Fibroblast of skin of left quadriceps (primary cell): ENCODE measurements around the gene GDAP2.
"Not testable (repeated sequence)": the region's sequence is repeated elsewhere in the genome, so short reads cannot be mapped to it uniquely, and the experiment has no call there.

Experiments
- DNase-seq, 2 experiments: peaks; one replicate each; pipeline ENCODE4 v3.0.0-alpha.2; 2013; ENCODE audit warnings: low read depth in 2 of 2

The GDAP2 gene

GRCh38 chr1:117899801-117900200 lies 29.6 kb downstream of the GDAP2 start:
- DNase-seq: no peak

- DNase-seq: no peak
Measured at GRCh38 chr1:117897551-117897950, 31.9 kb downstream of the GDAP2 start.

DNA sequence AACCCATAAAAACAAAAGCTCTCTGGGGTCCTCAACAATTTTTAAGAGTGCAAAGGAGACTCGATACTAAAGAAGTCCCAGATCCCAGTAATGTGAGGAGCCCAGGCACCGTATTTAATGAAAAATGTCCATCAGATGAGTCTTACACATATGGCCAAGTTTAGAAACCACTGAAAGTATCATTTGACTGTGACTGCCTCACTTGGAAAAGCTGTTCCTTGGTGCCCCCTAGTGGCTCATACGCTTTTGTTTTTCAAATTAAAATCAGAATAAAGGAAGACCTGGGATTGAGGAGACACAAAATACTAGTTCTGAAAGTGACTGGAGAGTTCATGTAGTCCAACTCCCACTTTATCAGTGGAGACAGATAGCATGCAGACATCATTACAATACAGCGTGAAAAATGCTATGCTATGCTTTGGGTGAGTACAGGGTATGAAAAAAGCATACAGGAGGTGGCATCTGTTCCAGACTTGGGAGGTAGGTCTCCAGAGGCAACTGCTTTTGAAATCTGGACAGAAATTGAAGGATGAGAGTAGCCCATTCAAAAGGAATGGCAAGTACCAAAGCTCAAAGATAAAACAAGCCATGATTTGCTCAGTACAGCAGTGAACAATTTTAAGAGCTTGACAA lies 33.8 kb downstream of the GDAP2 start:
- peak; percentile 71 to 72 for DNase-seq

- no peak for DNase-seq
Measured at GRCh38 chr1:117894078-117894477, 35.3 kb downstream of the GDAP2 start.

DNA sequence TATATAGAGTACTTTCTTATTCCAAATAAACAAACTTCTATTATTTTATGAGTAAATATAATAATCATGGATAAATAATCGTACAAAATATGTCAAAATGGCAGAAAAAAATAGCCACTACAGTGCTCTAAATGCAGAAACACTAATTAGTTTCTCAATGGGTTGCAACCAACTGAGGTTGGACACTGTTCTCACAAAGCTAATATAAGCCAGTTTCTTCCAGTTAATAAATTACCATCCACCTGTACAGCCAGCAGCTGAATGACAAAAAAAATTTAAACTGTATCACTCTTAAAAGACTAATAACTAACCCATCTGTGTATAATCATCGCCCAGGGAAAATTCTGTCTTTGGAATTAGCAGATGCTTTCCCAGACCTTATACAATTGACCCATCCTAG lies 36.9 kb downstream of the GDAP2 start:
- no peak for DNase-seq

DNA sequence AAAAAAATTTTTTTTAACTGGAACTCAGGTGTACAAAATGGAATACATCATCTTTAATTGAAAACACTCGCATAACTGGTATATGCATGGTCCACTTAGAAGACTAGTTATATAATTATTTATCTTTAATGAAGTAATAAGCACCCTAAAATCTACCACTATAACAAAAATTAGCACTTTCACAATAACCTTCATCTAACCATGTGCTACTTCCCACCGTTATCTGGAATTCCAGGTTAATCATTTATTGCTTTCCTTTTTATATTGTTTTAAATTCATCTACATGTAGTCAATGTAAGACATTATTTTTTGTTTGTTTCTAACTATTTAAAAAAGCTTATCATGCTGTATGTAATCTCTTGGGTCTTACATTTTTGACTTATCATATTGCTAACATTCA lies 39.0 kb downstream of the GDAP2 start:
- DNase-seq: no peak

DNA sequence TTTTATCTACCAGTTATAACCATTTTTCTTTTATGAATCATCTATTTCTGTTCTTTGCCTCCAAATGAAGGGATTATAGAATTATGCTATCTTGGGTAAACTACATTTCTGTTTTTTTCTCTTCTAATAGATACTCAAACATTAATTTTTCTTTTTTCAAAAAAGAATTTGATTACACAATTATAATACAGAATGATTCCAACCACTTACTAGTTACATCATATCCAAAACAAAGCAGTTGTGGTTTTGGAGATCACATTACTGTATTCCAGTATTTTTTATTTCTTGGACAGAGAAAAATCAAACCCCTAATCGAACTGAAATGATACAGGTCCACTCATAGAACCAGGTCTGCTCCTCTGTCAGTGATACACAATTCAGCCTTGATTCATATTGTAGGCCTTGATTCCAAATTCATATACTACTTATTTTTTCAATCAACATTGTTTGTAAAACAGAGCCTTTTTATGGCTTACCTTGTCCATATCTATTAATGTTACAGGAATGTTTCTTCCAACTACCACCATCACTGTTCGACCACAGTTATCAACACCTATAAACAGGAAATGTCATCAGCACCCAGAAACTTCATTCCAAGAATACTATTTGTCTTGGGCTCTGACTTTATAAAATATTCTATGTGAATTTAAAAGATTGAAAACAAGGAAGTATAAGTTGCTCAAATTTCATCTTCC lies 43.2 kb downstream of the GDAP2 start:
- peak; percentile 62 to 64 for DNase-seq

GRCh38 chr1:117883616-117884015 lies 45.8 kb downstream of the GDAP2 start:
- DNase-seq: no peak

DNA sequence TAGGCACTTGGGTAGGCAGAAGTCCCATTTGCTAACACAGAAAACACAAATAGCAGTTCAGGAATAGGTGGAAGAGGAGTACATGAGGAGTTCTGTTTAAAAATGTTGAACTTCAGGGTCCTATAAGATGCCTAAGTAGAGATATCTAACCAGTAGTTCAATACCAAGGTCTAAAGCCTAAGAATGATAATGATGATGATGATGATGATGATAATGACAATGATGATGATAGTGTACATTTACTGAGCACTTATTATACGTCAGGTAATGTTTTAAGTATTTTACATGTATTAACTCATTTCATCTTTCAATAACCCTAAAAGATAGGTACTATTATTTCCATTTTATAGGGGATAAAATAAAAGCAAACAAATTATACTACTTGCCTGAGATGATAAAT lies 50.1 kb downstream of the GDAP2 start:
- DNase-seq: no peak

- DNase-seq: no peak
Measured at GRCh38 chr1:117877823-117878222, 51.6 kb downstream of the GDAP2 start.

DNA sequence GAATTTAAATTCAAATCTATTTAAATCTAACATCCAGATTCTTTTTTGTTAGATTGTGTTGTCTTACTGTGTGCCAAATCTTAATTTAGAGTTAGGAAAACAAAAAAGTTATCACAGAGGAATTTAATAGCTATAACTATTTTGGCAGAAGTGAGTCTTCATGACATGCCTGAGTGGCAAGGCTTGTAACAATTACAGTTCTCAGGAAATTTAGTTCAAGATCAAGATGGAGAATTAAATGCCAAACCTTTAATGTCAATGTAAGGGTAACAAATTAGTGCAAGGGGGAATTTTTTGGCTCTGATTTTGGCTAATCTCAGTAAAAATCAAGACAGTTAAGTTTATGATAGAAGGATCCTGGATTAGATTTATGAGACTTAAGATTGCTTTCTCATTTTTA lies 58.4 kb downstream of the GDAP2 start:
- no peak for DNase-seq

DNA sequence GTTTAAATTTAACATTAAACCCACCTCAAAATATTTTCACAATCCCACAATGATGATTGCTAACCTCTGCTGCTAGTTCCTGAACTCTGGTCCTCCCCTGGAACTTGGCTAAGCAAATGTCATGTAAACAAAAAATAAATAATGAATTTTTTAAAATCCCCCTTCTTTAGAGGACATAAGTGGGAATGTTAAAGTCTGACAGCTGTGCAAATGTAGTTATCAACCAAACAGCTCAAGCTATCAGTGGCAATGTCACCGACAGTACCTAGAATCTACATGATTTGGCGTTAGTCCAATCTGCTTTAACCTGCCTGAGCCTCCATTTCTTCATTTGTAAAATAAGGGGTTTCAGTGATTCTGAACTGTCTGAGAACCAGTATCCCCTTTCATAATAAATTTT lies 67.7 kb downstream of the GDAP2 start:
- DNase-seq: no peak

- DNase-seq: peak; percentile 89 to 91
Measured at GRCh38 chr1:117860896-117861610, 68.4 kb downstream of the GDAP2 start.

DNA sequence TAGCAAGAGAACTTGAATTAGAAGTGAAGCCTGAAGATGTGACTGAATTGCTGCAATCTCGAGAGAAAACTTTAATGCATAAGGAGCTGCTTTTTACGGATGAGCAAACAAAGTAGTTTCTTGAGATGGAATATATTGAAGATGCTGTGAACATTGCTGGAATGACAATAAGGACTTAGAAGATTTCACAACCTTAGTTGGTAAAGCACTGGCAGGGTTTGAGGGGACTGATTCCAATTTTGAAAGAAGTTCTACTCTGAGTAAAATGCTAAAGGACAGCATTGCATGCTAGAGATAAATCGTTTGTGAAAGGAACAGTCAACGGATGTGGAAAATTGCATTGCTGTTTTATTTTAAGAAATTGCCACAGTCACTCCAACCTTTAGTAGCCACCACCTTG lies 69.5 kb downstream of the GDAP2 start:
- no peak for DNase-seq

- DNase-seq: no peak
Measured at GRCh38 chr1:117857418-117857817, 72.0 kb downstream of the GDAP2 start.

- no peak for DNase-seq
Measured at GRCh38 chr1:117852853-117853553, 76.4 kb downstream of the GDAP2 start.

- no peak for DNase-seq
Measured at GRCh38 chr1:117851687-117852086, 77.7 kb downstream of the GDAP2 start.

DNA sequence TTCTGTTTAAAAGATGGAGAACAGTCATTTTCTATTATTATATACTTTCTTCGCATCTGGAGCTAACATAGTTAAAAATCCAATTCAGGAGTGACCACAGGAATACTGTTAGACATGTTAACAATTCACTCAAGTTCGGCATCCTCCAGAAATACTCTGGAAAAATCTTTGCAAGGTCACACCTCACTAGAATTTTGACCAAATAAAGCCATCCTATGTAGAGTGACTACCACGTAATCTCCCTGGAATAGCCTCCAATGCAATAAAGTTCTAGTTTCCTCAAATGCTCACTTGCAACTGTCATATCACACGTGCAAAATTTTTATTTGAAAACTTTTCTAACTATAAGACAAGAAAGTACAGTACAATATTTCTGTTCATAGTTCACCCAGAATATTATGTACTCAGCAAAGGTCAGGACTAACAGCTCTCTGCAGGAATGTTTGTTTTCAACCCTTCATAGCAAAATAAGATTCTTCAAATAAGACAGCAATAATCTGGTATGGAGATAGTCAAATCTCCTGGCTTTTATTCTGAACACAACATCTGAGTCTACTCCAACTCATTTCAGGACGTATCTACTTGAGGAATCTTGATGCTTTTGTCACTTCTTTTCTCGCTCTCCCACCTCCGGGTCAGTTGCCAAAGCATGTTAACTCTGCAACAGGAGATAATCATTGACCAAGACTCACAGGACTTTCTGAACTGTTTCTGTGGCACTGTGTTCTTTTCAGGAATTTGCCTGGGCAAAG lies 82.6 kb downstream of the GDAP2 start:
- no peak for DNase-seq

DNA sequence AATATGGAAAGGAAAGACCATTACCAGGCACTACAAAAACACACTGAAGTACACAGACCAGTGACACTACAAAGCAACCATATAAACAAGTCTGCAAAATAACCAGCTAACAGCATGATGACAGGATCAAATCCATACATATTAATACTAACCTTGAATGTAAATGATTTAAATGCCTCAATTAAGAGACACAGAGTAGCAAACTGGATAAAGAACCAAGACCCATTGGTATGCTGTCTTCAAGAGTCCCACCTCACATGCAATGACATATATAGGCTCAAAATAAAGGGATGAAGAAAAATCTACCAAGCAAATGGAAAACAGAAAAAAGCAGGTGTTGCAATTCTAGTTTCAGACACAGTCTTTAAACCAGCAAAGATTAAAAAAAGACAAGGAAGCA lies 84.9 kb downstream of the GDAP2 start:
- not testable (repeated sequence) for DNase-seq

DNA sequence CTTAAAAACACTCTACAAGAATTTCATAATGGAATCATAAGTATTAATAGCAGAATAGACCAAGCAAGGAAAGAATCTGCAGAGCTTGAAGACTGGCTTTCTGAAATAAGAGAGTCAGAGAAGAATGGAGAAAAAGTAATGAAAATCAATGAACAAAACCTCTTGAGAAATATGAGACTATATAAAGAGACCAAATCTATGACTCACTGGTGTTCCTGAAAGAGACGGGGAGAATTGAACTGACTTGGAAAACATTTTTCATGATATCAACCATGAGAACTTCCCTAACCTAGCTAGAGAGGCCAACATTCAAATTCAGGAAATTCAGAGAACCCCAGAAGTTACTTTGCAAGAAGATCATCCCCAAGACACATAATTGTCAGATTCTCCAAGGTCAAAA lies 85.6 kb downstream of the GDAP2 start:
- no peak for DNase-seq

- no peak for DNase-seq
Measured at GRCh38 chr1:117842408-117843170, 86.8 kb downstream of the GDAP2 start.
